Stimulated activated CD4-positive, alpha-beta T cell treated with anti-CD3 and anti-CD28 coated beads, TNF-alpha, amount 100 ng/mL, for 1 hour (primary cell): Measurements from ENCODE around the gene ENO4.

Experiments
- DNase-seq, 3 donors: peaks; one replicate each; pipeline ENCODE4 v3.0.0-alpha.2; 2020; ENCODE audit warnings: low read depth in 3 of 3, low spot score in 1 of 3

The ENO4 gene

GRCh38 chr10:116849248-116850057, at the start of gene ENO4:
ENO4 (plus strand) TSS chr10:116849499; CDS start chr10:116849567, 68 bp downstream.
- peak in 1 of 3 donors; percentile 3 for DNase-seq

GRCh38 chr10:116800286-116800929, 48.9 kb upstream of the ENO4 start:
- no peak for DNase-seq

GRCh38 chr10:116801658-116802057, 47.6 kb upstream of the ENO4 start:
- DNase-seq: no peak

GRCh38 chr10:116802474-116802873, 46.8 kb upstream of the ENO4 start:
- DNase-seq: no peak

- DNase-seq: no peak
These were observed 46.4 kb upstream of the ENO4 start for GRCh38 chr10:116802876-116803275.

- no peak for DNase-seq
These were observed 45.6 kb upstream of the ENO4 start for GRCh38 chr10:116803451-116804249.

GRCh38 chr10:116808706-116809105, 40.6 kb upstream of the ENO4 start:
- DNase-seq: no peak

GRCh38 chr10:116809483-116810119, 39.7 kb upstream of the ENO4 start:
- DNase-seq: no peak

- DNase-seq: no peak
These were observed 39.2 kb upstream of the ENO4 start for GRCh38 chr10:116810120-116810500.

GRCh38 chr10:116810895-116811294, 38.4 kb upstream of the ENO4 start:
- no peak for DNase-seq

GRCh38 chr10:116811691-116812090, 37.6 kb upstream of the ENO4 start:
- no peak for DNase-seq

GRCh38 chr10:116815641-116816415, 33.5 kb upstream of the ENO4 start:
- no peak for DNase-seq

- DNase-seq: no peak
These were observed 32.1 kb upstream of the ENO4 start for GRCh38 chr10:116817178-116817577.

- no peak for DNase-seq
These were observed 31.4 kb upstream of the ENO4 start for GRCh38 chr10:116817780-116818343.

GRCh38 chr10:116819999-116820677, 29.2 kb upstream of the ENO4 start:
- DNase-seq: no peak

GRCh38 chr10:116825901-116826300, 23.4 kb upstream of the ENO4 start:
- no peak for DNase-seq

GRCh38 chr10:116826803-116827202, 22.5 kb upstream of the ENO4 start:
- no peak for DNase-seq

GRCh38 chr10:116827214-116827671, 22.1 kb upstream of the ENO4 start:
- DNase-seq: no peak

- no peak for DNase-seq
These were observed 21.2 kb upstream of the ENO4 start for GRCh38 chr10:116828116-116828515.

GRCh38 chr10:116829711-116830110, 19.6 kb upstream of the ENO4 start:
- no peak for DNase-seq
